ENCODE results near the gene TNFAIP8L1. TPM values are rescaled to one million over a fixed set of nuclear protein-coding genes. Genes with fewer than 3 reads are reported as not detected.

TNFAIP8L1 gene
- total and polyA plus RNA-seq, 2 of the 8 experiments (the other 6 are each of a cell fraction or from before 2014, with no cell fraction given), result 3.2 to 6.1 TPM

DNA sequence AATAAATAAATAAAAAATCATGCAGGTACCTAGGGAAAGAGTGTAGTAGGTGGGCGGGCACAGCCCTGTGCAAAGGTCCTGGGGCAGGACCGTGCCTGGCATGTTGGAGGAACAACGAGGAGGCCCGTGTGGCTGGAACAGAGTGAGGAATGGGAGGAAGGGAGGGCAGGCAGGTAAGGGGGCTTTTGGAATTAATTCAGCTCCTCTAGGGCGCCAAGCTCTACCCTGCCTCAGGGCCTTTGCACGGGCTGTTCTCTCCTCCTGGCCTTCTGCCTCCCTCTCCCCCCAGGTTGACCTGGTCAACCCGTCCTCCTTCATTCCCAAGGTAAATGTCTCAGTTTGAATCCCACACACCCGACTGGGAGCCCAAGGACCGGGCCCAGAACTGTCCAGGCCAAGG lies 48.8 kb upstream of the TNFAIP8L1 start:
- Histone ChIP-seq H3K9me3 (ENCODE audit: insufficient read depth in 2 of 2, low read depth in 1 of 2, low read length in 1 of 2) (no peaks in the 10 kb centered on the region), H4K5ac (ENCODE audit: insufficient read length, low read depth, low read length) (no peak overlapping the region), H2BK120ac (replicated peaks; ENCODE audit: low read depth, low read length) (no peak overlapping the region), H3K79me1 (ENCODE audit: low read depth, low read length) (no peaks in the 10 kb centered on the region), H2BK15ac (ENCODE audit: low read length) (no peak overlapping the region), H3K18ac (ENCODE audit: extremely low read depth, low read length) (no peak overlapping the region), H2BK12ac (ENCODE audit: low read depth, low read length) (no peak overlapping the region), H3K9ac (replicated peaks in 1 of 4; ENCODE audit: extremely low read depth in 1 of 4, low read depth in 3 of 4, low read length in 3 of 4) (no peak overlapping the region), H4K91ac (replicated peaks; ENCODE audit: insufficient read length, low read length) (no peak overlapping the region), H3K4me1 (replicated peaks in 1 of 4; ENCODE audit: control insufficient read depth in 3 of 4, insufficient read depth in 4 of 4, low read length in 3 of 4) (no peaks in the 10 kb centered on the region; a peak in 1 of 7 replicates), H3K4ac (replicated peaks; ENCODE audit: insufficient read length, low read depth, low read length) (no peak overlapping the region), H2BK20ac (ENCODE audit: low read length) (no peak overlapping the region), H3K79me2 (ENCODE audit: control insufficient read depth in 1 of 2, insufficient read depth in 2 of 2, low read length in 2 of 2) (no peaks in the 10 kb centered on the region), H3K27ac (ENCODE audit: low read depth, low read length) (no peak overlapping the region), H3K4me2 (ENCODE audit: insufficient read depth in 1 of 2, low read depth in 2 of 2, low read length in 2 of 2) (no peak overlapping the region), H4K20me1 (replicated peaks in 1 of 2; ENCODE audit: control insufficient read depth in 1 of 2, insufficient read depth in 2 of 2, low read length in 2 of 2) (no peaks in the 10 kb centered on the region), H3K14ac (ENCODE audit: insufficient read length) (no peak overlapping the region), H3K4me3 (ENCODE audit: extremely low read depth in 1 of 4, insufficient read depth in 2 of 4, low read depth in 3 of 4, low read length in 4 of 4) (no peak overlapping the region), H2BK5ac (ENCODE audit: low read depth, low read length) (no peak overlapping the region), H3K27me3 (replicated peaks in 1 of 4; ENCODE audit: control insufficient read depth in 3 of 4, extremely low read depth in 1 of 4, insufficient read depth in 3 of 4, low read length in 3 of 4) (peaks cover 0 to 3% (median 1%) of the 10 kb centered on the region in 4 experiments; a peak in 2 of 7 replicates), H3K56ac (replicated peaks; ENCODE audit: insufficient read length, low read depth, low read length) (no peak overlapping the region), H2AFZ (ENCODE audit: low read length) (no peak overlapping the region), H2AK5ac (ENCODE audit: low read depth, low read length) (no peak overlapping the region), H3K23me2 (ENCODE audit: low read depth, low read length) (no peaks in the 10 kb centered on the region; the same call in 1 of the 2 replicates), H4K8ac (ENCODE audit: extremely low read depth, insufficient read depth, low read length) (no peak overlapping the region), H3K36me3 (ENCODE audit: control insufficient read depth in 2 of 4, insufficient read depth in 4 of 4, low read length in 3 of 4) (no peaks in the 10 kb centered on the region), H3K23ac (ENCODE audit: insufficient read length) (no peak overlapping the region)
- CTCF ChIA-PET (ENCODE audit: partially characterized antibody), result interaction anchor here (1.6 to 8.6 kb wide), 6 partner anchors 14 to 66 kb away, joined by 6 to 49 read pairs (median 12); no protein-coding TSS in a partner anchor
- no peak for FAIRE-seq
- WGBS, 2 experiments (ENCODE audit: extremely low coverage in 1 of 2, insufficient coverage in 1 of 2, insufficient read length in 1 of 2, insufficient replicate concordance in 2 of 2, low coverage in 1 of 2, low lambda C conversion rate in 2 of 2, missing lambda C conversion rate in 1 of 2), result 93% methylated on average over 9 of the region's 9 CpGs; no CpG with 5 or more reads in 1 of the 2 experiments
- POLR2A ChIA-PET (ENCODE audit: partially characterized antibody), result no interaction called here
- no peak for DNase-seq (ENCODE audit: low read depth in 1 of 2, low spot score in 2 of 2)
- TF ChIP-seq SRF (IDR thresholded peaks at IDR 0.05; ENCODE audit: low read depth, low read length) (no peak), KDM1A (IDR thresholded peaks at IDR 0.05; ENCODE audit: borderline replicate concordance, low read length) (no peak), TAF1 (IDR thresholded peaks at IDR 0.05; ENCODE audit: low read depth, low read length) (no peak), ATF2 (IDR thresholded peaks at IDR 0.05; ENCODE audit: low read length) (no peak), HDAC2 (IDR thresholded peaks at IDR 0.05; ENCODE audit: borderline replicate concordance in 1 of 2, low read depth in 2 of 2, low read length in 2 of 2) (no peak), RFX5 (IDR thresholded peaks at IDR 0.05; ENCODE audit: borderline replicate concordance, low read depth, low read length) (no peak), SIX5 (IDR thresholded peaks at IDR 0.05; ENCODE audit: low read depth, low read length) (no peak), POLR2AphosphoS5 (IDR thresholded peaks at IDR 0.05; ENCODE audit: low read depth, low read length) (no peak)
- TF ChIP-seq, protein P1, sequence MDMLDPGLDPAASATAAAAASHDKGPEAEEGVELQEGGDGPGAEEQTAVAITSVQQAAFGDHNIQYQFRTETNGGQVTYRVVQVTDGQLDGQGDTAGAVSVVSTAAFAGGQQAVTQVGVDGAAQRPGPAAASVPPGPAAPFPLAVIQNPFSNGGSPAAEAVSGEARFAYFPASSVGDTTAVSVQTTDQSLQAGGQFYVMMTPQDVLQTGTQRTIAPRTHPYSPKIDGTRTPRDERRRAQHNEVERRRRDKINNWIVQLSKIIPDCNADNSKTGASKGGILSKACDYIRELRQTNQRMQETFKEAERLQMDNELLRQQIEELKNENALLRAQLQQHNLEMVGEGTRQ (IDR thresholded peaks at IDR 0.05; ENCODE audit: low read length), result no peak
